DOHH2 (cell line): ENCODE measurements around the gene CHRNB2.

Experiments used
- H3F3A ChIP-seq: fragments of 200-600 bp; sonication (generic), shearing (Covaris generic); 2 replicates; pipeline ENCODE4 v1.6.0; 2016; ENCODE audit warnings: antibody characterized with exemption, mild to moderate bottlenecking; ENCODE audit not compliant: control insufficient read depth, insufficient read depth
- H3K27ac ChIP-seq: fragments of 200-600 bp; sonication (generic); 2 replicates; pipeline ENCODE4 v1.5.1; 2014; ENCODE audit warnings: low read depth, mild to moderate bottlenecking, low read length, moderate library complexity
- H3K27me3 ChIP-seq: fragments of 200-600 bp; sonication (generic); 2 replicates; pipeline ENCODE4 v1.6.1; 2014; ENCODE audit warnings: mild to moderate bottlenecking, low read length, mixed read lengths; ENCODE audit not compliant: control insufficient read depth
- H3K36me3 ChIP-seq: fragments of 200-600 bp; sonication (generic); 2 replicates; pipeline ENCODE4 v1.6.1; 2014; ENCODE audit warnings: mild to moderate bottlenecking, low read length, moderate library complexity, mixed read lengths; ENCODE audit not compliant: control insufficient read depth
- H3K4me1 ChIP-seq: fragments of 200-600 bp; sonication (generic); 2 replicates; pipeline ENCODE4 v1.6.1; 2014; ENCODE audit warnings: mild to moderate bottlenecking, low read length, mixed read lengths; ENCODE audit not compliant: control insufficient read depth
- H3K4me2 ChIP-seq: fragments of 200-600 bp; sonication (generic); 2 replicates; pipeline ENCODE4 v1.6.0; 2014; ENCODE audit warnings: mild to moderate bottlenecking, low read length, moderate library complexity
- H3K4me3 ChIP-seq: fragments of 200-600 bp; sonication (generic); 2 replicates; pipeline ENCODE4 v1.5.1; 2014; ENCODE audit warnings: mild to moderate bottlenecking, low read length, mixed read lengths
- H3K79me2 ChIP-seq: fragments of 200-600 bp; sonication (generic); 2 replicates; pipeline ENCODE4 v1.6.1; 2014; ENCODE audit warnings: mild to moderate bottlenecking, low read length, mixed read lengths; ENCODE audit not compliant: control insufficient read depth
- H3K9me2 ChIP-seq: fragments of 200-600 bp; sonication (generic); replicated peaks from 2 replicates; pipeline ENCODE4 v1.6.1; 2014; ENCODE audit warnings: mild to moderate bottlenecking, low read length, mixed read lengths; ENCODE audit not compliant: control insufficient read depth
- H3K9me3 ChIP-seq: fragments of 200-600 bp; sonication (generic); 2 replicates; pipeline ENCODE4 v1.6.1; 2014; ENCODE audit warnings: antibody characterized with exemption, low read length, mixed read lengths; ENCODE audit not compliant: control insufficient read depth, insufficient read depth
- H4K20me1 ChIP-seq: fragments of 200-600 bp; sonication (generic); 2 replicates; pipeline ENCODE4 v1.6.0; 2014; ENCODE audit warnings: low read depth, mild to moderate bottlenecking, antibody characterized with exemption, low read length, moderate library complexity; ENCODE audit not compliant: control insufficient read depth, insufficient read depth
- EZH2phosphoT487 ChIP-seq: fragments of 200-600 bp; sonication (generic); IDR thresholded peaks from 2 replicates; pipeline ENCODE4 v1.6.1; 2017; ENCODE audit warnings: borderline replicate concordance, mild to moderate bottlenecking, antibody characterized with exemption, low read length, moderate library complexity, mixed read lengths
- TF ChIP-seq, protein P1 (sequence below): fragments of 200-600 bp; sonication (generic); IDR thresholded peaks from one replicate; pipeline ENCODE4 v1.5.1; 2014; ENCODE audit warnings: antibody characterized with exemption, mild to moderate bottlenecking, low read depth, low read length; ENCODE audit not compliant: poor library complexity, severe bottlenecking

The CHRNB2 gene

DNA sequence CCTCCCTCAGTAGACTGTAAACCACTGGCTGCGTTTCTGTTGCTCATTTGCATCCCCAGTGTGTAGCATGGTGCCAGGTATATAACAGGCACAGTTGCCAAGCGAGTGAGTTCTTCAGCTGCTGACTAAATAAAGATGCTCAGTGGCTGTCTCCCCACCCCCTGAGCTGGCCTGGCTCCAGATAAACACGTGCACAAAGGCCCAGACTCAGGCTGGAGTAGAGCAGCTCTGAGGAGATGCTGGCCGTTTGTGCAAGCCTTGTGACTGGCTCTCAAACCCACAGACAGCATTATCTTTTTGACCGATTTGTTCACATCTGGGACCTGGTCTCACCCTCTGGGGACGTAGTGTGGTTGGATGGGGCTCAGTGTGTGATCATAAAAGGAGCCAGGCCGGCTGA, 7.1 kb downstream of the CHRNB2 start:
- Histone ChIP-seq H4K20me1 (no peaks in the 10 kb centered on the region), H3K79me2 (no peaks in the 10 kb centered on the region), H3K27ac (peak overlapping the region; percentile 90), H3K4me2 (peak overlapping the region; percentile 74), H3K36me3 (peaks cover 37% of the 10 kb centered on the region), H3K9me3 (no peaks in the 10 kb centered on the region), H3K9me2 (no peaks in the 10 kb centered on the region), H3F3A (peaks cover 18% of the 10 kb centered on the region), H3K27me3 (peaks cover 3% of the 10 kb centered on the region; the same call in 1 of the 2 replicates), H3K4me3 (peak overlapping the region; percentile 50), H3K4me1 (peaks cover 70% of the 10 kb centered on the region)
- TF ChIP-seq EZH2phosphoT487 = no peak
- TF ChIP-seq, protein P1, sequence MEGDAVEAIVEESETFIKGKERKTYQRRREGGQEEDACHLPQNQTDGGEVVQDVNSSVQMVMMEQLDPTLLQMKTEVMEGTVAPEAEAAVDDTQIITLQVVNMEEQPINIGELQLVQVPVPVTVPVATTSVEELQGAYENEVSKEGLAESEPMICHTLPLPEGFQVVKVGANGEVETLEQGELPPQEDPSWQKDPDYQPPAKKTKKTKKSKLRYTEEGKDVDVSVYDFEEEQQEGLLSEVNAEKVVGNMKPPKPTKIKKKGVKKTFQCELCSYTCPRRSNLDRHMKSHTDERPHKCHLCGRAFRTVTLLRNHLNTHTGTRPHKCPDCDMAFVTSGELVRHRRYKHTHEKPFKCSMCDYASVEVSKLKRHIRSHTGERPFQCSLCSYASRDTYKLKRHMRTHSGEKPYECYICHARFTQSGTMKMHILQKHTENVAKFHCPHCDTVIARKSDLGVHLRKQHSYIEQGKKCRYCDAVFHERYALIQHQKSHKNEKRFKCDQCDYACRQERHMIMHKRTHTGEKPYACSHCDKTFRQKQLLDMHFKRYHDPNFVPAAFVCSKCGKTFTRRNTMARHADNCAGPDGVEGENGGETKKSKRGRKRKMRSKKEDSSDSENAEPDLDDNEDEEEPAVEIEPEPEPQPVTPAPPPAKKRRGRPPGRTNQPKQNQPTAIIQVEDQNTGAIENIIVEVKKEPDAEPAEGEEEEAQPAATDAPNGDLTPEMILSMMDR = no peak

DNA sequence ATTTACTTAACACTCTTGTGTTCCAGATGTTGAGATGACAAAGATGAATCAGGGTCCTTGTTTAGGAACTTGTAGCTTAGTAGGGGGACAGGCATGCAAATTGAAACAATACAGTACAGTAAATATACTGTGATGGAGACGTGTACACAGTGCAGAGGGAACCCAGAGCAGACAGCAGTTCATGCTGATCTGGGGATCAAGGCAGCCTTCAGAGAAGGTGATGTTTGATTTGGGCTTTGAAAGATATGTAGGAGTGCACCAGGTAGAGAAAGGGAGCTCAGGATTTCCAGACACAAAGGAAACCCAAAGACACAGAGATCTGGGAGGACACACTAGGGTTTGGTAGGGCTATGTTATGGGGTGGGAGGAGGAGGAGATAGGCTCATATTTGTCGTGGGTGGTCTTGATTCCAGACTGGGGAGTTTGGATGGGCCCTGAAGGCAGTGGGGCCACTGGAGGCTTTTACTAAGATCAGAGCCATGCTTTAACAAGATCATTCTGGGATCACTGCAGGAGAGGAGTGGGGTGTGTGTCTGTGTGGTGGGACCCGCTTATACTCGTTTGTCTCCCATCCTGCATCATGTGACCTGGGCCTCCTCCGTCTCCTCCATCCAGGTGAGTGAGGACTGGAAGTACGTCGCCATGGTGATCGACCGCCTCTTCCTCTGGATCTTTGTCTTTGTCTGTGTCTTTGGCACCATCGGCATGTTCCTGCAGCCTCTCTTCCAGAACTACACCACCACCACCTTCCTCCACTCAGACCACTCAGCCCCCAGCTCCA, 7.8 kb downstream of the CHRNB2 start:
- peak overlapping the region; percentile 74 for H3K4me2 ChIP-seq
- no peak for TF ChIP-seq EZH2phosphoT487
- TF ChIP-seq, protein P1 = no peak
- no peaks in the 10 kb centered on the region for H4K20me1 ChIP-seq
- no peaks in the 10 kb centered on the region for H3K9me2 ChIP-seq
- H3K27ac ChIP-seq = peak overlapping the region; percentile 90
- peaks cover 43% of the 10 kb centered on the region for H3K36me3 ChIP-seq
- peaks cover 18% of the 10 kb centered on the region for H3F3A ChIP-seq
- peak overlapping the region; percentile 50 for H3K4me3 ChIP-seq
- H3K79me2 ChIP-seq = no peaks in the 10 kb centered on the region
- no peaks in the 10 kb centered on the region for H3K9me3 ChIP-seq
- no peaks in the 10 kb centered on the region for H3K27me3 ChIP-seq
- H3K4me1 ChIP-seq = peaks cover 70% of the 10 kb centered on the region

DNA sequence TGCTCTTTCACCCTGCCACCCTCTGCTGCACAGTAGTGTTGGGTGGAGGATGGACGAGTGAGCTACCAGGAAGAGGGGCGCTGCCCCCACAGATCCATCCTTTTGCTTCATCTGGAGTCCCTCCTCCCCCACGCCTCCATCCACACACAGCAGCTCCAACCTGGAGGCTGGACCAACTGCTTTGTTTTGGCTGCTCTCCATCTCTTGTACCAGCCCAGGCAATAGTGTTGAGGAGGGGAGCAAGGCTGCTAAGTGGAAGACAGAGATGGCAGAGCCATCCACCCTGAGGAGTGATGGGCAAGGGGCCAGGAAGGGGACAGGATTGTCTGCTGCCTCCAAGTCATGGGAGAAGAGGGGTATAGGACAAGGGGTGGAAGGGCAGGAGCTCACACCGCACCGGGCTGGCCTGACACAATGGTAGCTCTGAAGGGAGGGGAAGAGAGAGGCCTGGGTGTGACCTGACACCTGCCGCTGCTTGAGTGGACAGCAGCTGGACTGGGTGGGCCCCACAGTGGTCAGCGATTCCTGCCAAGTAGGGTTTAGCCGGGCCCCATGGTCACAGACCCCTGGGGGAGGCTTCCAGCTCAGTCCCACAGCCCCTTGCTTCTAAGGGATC, 8.5 kb downstream of the CHRNB2 start:
- Histone ChIP-seq H3K36me3 (peaks cover 50% of the 10 kb centered on the region), H4K20me1 (no peaks in the 10 kb centered on the region), H3K79me2 (no peaks in the 10 kb centered on the region), H3K4me2 (peak overlapping the region; percentile 74), H3K9me3 (no peaks in the 10 kb centered on the region), H3K4me1 (peaks cover 70% of the 10 kb centered on the region), H3F3A (peaks cover 18% of the 10 kb centered on the region), H3K27ac (peak overlapping the region; percentile 90), H3K4me3 (peak overlapping the region; percentile 50), H3K27me3 (no peaks in the 10 kb centered on the region), H3K9me2 (no peaks in the 10 kb centered on the region)
- no peak for TF ChIP-seq EZH2phosphoT487
- TF ChIP-seq, protein P1 = no peak
